NCI-H2107 treated with DMSO at 0.1 percent for 48 hours (cell line): ENCODE data around the gene KRI1.

ENCODE experiments used
- DNase-seq: peaks from one replicate; lab custom pipeline; 2025; ENCODE audit not compliant: unreplicated experiment; lab: John Stamatoyannopoulos, UW

KRI1 gene

DNA sequence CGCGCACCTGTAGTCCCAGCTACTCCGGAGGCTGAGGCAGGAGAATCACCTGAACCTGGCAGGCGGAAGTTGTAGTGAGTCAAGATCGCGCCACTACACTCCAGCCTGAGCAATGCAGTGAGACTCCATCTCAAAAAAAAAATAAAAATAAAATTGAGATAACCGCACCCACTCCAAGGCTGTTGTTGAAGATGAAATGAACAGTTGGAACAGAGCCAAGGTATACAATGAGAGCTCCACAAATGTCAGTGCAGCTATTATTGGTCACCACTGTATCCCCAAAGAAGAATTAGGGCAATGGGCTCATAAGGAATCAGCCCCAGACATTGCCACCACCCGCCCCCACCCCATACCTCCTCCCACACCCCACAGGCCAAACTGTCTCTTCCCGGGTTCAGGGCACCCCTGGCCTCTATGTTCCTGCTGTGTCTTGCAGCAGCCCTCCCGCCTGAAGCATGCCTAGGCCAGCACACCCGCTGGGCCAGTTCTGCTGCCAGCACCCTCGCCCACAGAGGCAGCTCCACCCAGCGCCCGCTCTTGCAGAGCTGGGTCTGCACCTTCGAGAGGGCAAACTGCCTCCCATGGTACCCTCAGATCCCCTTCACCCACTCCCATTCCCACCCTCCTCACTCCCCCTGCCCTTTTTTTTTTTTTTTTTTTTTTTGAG, 45.0 kb downstream of the KRI1 start:
- no peak for DNase-seq

DNA sequence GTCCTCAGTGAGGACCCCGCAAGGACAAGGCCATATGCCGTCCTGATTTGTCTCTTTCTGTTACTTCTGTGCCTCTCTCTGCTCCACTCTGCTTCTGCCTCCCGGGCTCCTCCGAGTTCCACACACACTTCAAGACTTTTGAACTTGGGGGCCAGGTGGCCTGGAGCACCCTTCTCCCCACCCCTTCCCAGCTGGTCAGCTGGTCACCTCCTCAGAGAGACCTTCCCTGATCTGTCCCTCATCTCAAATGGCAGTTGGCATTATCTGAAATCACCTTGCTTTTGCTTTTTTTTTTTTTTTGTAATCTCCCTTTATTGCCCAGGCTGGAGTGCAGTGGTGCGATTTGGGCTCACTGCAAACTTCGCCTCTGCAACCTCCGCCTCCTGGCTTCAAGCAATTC, 46.4 kb downstream of the KRI1 start:
- DNase-seq = no peak

DNA sequence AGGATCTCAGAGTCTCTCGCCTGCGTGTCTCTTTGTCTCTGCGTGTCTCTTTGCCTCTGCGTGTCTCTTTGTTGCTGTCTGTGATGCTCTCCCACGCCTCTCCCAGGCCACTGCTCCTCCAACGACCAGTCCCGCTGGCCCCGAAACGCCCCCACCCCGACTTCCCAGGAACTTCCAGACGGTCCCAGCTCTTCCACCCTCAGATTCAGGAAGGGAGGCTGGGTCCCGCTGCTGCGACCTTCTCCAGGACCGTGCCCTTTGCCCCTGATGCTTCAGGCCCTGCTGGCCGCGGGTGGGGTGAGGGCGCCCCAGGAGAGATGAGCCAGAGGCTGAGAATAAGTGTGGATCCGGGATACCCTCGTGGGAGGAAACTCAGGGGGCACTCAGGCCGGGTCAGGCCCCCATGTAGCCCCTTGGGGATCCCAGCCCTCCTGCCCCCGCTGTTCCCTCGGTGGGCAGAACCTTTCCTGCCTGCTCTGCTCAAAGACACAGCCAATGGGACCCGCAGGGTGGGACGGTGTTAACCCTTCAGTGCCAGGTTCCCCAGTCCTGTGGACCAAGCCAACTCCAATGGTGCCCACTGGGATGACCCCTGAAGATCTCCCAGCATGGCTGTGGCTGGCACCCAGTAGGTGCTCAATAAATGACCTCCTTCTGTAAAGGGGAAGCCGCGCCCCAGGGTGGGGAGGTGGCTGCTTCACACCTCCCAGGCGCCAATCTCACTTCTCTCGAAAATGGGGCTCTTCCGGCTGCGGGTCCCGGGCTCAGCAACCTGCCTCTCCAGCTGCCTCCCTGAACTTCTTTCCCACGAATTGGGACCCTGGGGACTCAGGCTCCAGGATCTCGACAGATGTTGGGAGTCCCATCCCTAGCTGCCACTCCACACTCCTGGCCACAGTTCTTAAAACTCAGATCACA, 47.1 kb downstream of the KRI1 start:
- DNase-seq = no peak

DNA sequence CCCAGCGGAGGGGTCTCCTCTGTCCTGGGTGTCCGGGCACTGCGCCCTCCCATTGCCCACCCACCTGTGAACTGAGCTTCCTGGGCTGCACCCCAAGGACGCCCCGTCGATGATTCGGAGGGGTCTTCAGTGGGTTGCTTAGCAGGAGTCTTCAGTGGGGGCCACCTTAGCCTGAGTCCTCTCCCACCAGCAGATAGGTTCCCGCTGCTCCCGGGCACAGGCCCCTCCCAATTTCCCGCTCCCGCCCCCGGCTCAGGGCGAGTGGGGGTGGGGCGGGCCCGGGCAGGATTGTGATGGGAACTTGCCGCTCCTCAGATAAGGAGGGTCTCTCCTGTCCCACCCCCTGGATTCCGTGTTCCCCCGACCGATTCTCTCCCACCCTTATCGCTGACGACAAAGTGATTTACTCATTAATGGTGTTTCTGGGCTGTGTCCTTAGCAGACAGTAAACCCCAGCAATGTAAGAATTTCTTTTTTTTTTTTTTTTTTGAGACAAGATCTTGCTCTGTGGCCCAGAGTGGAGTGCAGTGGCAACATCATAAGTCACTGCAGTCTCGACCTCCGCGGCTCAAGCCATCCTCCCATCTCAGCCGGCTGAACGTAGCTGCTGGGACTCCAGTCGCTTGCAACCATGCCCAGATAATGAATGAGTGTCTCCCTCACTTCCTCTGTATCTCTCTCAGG, 47.9 kb downstream of the KRI1 start:
- no peak for DNase-seq

DNA sequence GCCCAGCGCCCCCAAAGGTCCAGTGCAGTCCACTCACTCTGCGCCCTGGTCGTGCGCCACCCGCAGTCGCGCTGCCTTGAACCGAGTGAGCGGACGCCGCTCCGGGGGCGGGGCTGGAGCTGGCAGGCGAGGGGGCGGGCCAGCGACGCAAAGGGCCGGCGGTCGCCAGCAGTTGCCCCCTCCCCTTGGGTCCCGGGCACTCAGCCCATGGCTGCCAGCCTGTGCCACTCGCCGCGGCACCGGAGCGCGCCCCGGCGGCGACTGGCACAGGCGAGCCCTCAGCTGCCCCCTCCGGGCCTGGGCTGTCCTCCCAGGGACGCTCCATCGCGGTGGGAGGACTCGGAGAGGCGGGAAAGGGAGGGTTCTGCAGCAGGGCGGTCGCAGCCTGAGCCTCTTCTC, 48.5 kb downstream of the KRI1 start, which contains the start of gene S1PR5:
TSS of gene S1PR5 (minus strand) at position 87 of the 399 bp plus-strand sequence. CDS start 2,436 bp downstream, outside the sequence.
- DNase-seq = no peak

DNA sequence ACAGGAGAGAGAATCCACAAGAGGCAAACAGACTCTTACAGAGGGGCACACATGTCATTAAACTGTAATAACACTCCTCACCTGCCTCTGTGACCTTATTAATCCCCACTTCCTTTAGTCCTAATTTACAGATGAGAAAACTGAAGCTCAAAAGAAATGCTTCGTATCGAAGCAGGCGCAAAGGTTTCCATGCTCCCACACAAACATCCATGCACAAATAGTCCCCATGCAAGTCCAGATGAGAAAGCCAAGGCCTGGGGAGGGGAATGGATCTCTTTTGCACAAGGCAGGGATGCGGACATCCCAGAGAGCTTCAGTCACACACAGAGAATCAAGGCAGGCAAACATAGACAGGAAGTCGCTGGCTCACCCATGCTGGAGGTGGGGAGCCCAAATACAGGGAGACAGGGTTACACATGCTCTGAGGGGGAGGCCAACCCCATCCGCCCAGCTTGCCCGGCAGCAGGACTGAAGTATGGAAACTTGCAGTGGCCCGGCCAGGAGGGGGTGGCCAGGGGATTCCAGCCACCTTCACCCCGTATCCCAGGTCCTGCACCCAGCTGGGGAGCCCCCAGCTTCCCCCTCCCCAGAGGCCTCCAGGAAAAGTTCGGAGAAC, 49.0 kb downstream of the KRI1 start:
- no peak for DNase-seq

DNA sequence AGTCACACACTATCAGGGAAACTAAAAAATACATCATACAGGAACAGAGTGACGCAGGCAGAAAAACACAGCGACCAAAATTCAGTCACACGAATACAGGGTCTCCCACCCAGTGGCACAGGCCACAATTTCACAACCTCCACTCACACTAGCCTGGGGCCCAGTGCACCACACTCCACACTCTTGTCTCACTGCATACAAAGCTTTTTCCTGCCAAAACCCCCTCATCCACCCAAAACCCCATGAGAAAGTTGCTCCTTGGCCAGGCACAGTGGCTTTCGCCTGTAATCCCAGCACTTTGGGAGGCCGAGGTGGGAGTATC, 49.8 kb downstream of the KRI1 start:
- DNase-seq = no peak

DNA sequence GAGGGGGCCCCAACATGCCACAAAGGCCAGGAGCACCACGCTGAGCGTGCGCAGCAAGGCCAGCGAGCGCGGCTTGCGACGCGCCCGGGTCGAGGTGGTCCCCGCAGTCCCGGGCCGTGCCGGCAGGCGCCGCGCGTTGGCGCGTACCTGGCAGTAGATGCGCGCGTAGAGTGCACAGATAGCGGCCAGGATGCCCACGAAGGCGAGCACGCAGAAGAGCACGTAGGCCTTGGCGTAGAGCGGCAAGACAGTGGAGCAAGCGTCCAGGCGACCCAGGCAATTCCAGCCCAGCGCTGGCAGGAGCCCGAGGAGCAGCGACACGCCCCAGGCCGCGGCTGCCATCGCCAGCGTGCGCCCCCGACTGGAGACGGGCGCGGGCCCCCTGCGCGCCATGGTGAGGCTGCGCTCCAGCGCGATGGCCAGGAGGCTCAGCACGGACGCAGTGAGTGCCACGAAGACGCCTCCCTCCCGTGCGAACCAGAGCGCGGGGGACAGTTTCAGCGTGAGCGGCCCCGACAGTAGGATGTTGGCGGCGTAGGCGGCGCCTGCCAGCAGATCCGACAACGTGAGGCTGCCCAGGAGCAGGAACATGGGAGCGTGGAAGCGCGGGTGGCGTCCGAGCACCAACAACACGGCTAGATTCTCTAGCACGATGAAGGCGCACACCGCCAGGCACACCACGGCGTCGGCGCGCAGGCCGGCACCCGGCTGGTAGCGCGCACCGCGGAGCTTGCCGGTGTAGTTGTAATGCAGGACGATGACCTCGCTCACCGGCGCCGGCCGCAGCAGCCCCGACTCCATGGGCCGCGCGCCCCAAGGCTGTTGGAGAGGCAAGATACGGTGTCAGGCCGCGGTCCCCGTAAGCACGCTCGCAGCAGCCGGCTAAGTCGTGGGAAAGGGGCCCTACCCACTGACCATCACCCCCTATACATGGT, 51.3 kb downstream of the KRI1 start:
- no peak for DNase-seq

GRCh38 chr19:10513223-10513622, 52.6 kb downstream of the KRI1 start:
- no peak for DNase-seq

GRCh38 chr19:10510301-10510802, 55.5 kb downstream of the KRI1 start:
- no peak for DNase-seq

DNA sequence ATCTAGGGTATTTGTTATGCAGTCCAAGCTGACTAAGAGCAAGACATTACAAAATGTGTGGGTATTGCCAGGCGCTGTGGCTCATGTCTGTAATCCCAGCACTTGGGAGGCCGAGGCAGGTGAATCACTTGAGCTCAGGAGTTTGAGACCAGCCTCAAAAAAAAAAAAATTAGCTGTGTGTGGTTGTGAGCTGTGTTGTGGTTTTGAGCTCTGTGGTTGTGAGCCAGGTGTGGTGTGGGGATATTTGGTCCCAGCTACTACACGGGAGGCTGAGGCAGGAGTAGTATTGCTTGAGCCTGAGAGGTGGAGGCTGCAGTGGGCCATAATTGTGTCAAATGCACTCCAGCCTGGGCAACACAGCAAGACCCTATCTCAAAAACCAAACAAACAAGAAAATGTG, 57.1 kb downstream of the KRI1 start:
- DNase-seq = no peak

DNA sequence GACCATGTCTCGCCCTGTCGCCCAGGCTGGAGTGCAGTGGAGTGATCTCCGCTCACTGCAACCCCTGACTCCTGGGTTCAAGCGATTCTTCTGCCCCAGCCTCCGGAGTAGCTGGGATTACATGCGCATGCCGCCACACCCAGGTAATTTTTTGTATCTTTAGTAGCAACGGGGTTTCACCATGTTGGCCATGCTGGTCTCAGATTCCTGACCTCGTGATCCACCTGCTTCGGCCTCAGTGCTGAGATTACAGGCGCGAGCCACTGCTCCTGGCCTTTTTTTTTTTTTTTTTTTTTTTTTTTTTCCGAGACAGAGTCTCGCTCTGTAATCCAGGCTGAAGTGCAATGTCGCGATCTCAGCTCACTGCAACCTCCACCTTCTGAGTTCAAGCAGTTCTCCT, 57.8 kb downstream of the KRI1 start:
- no peak for DNase-seq

DNA sequence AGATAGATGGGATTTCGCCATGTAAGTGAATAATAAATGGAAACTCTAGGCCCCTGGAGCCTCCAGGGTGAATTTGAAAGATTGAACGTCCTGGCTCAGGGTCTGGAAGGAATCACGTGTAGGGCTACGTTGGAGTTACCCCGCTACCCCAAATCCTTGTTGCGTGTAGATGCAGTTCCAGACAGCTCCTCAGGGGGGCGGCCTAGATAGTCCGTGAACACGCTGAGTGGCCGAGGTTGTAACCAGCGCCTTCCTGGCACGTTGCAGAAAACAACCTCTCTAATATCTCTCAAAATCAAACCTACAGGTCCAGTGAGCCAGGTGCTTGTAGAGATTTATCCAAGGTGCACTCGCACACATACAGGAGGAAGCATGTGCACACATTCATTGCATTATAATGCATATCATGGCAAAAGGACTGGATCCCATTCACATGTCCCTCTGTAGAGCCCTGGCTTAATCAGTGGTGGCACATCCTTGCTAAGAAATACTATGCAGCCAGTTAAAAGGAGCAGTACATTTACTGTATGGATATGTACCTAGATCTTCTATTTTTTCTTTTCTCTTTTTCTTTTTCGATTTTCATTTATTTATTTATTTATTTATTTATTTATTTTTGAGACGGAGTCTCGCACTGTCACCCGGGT, 60.1 kb downstream of the KRI1 start:
- no peak for DNase-seq
